K562 (cell line): ENCODE measurements around the gene HOXC12. TPM values are rescaled to one million over a fixed set of nuclear protein-coding genes. Genes with fewer than 3 reads are reported as not detected.

Experiments
- ARID1B ChIP-seq: fragments of 450-650 bp; IDR thresholded peaks from 2 replicates; pipeline ENCODE4 v1.6.1; 2016; ENCODE audit warnings: antibody characterized with exemption, mild to moderate bottlenecking, inconsistent platforms
- CHAMP1 ChIP-seq: fragments of 450-650 bp; IDR thresholded peaks from 2 replicates; pipeline ENCODE4 v1.6.1; 2016; ENCODE audit warnings: mild to moderate bottlenecking
- FUS ChIP-seq: fragments of 200-400 bp; formaldehyde crosslinking; optimal IDR thresholded peaks from 2 replicates; pipeline ENCODE3; 2017; ENCODE audit warnings: low read depth, low read length
- HDAC2 ChIP-seq: fragments of 450-650 bp; IDR thresholded peaks from 2 replicates; pipeline ENCODE4 v1.6.1; 2016; ENCODE audit warnings: mild to moderate bottlenecking
- HNRNPH1 ChIP-seq: fragments of 200-400 bp; formaldehyde crosslinking; optimal IDR thresholded peaks from 2 replicates; pipeline ENCODE3; 2017; ENCODE audit warnings: low read depth, mild to moderate bottlenecking, low read length, moderate library complexity
- KAT2B ChIP-seq: IDR thresholded peaks from one replicate; pipeline ENCODE4 v1.6.1; 2012; ENCODE audit warnings: low read depth, mild to moderate bottlenecking, control low read depth, inconsistent platforms, low read length, moderate library complexity
- MGA ChIP-seq: fragments of 450-650 bp; IDR thresholded peaks from 2 replicates; pipeline ENCODE4 v1.6.1; 2016; ENCODE audit warnings: mild to moderate bottlenecking, moderate library complexity
- NCOA6 ChIP-seq: fragments of 450-650 bp; IDR thresholded peaks from 2 replicates; pipeline ENCODE4 v1.6.1; 2017; ENCODE audit warnings: mild to moderate bottlenecking
- TSC22D4 ChIP-seq: fragments of 450-650 bp; IDR thresholded peaks from 2 replicates; pipeline ENCODE4 v1.6.1; 2016; ENCODE audit warnings: missing genetic modification characterization, missing biosample characterization, control low read depth
- XRCC3 ChIP-seq: fragments of 450-650 bp; IDR thresholded peaks from 2 replicates; pipeline ENCODE4 v1.6.1; 2017; ENCODE audit warnings: mild to moderate bottlenecking, moderate library complexity
- ZFP36 ChIP-seq: fragments of 150-350 bp; IDR thresholded peaks from 2 replicates; pipeline ENCODE4 v1.6.1; 2018; ENCODE audit warnings: low read length, low read depth; ENCODE audit not compliant: partially characterized antibody
- ZFPM2 ChIP-seq: fragments of 250-450 bp; sonication (Bioruptor Pico); IDR thresholded peaks from 2 replicates; pipeline ENCODE4 v1.5.1; 2022; ENCODE audit warnings: mild to moderate bottlenecking
- ZNF224 ChIP-seq: sonication (generic); formaldehyde crosslinking; IDR thresholded peaks from 2 replicates; pipeline ENCODE4 v1.8.0; 2022; ENCODE audit warnings: mild to moderate bottlenecking, missing genetic modification reagents
- ZNF431 ChIP-seq: sonication (generic); formaldehyde crosslinking; IDR thresholded peaks from 2 replicates; pipeline ENCODE4 v1.8.0; 2022; ENCODE audit warnings: mild to moderate bottlenecking, missing genetic modification reagents
- polyA plus RNA-seq, 8 experiments: library from polyadenylated mRNA; depleted of rRNA in 4 of 8; stranded (reverse) in 5 of 8; unstranded in 3 of 8; fragments of >200 nt; fragmentation: Nextera tagmentation in 2 of 8; fragmentation: Illumina TruSeq in 1 of 8; extraction: Ambion mirVana in 2 of 8; extraction: Trizol in 1 of 8; gene quantifications; 2 replicates each; pipeline versions ENCODE4 v1.2.1 to v1.2.3, GENCODE V29; 2011 to 2014; ENCODE audit warnings: inconsistent platforms in 1 of 8, missing spikeins in 1 of 8
- total RNA-seq, 7 experiments: library from RNA; depleted of rRNA in 6 of 7; stranded (reverse); fragments of >200 nt in 6 of 7; fragmentation: Illumina TruSeq in 2 of 7; extraction: Trizol in 2 of 7; gene quantifications; 2 replicates each; pipeline versions ENCODE4 v1.2.1 to v1.2.3, GENCODE V29; 2011 to 2021; ENCODE audit warnings: low replicate concordance in 1 of 7

The HOXC12 gene
- total and polyA plus RNA-seq, 9 of the 15 experiments (the other 6 are each of a cell fraction or from before 2014, with no cell fraction given): 0.04 to 0.36 (median 0.11) TPM; not detected in 1

GRCh38 chr12:53984901-53985691, 30.4 kb downstream of the HOXC12 start, which contains the start of gene HOXC10 (continued):
- TF ChIP-seq MGA (peak; percentile 65), FUS (no peak), HDAC2 (no peak), ZFPM2 (no peak), ZNF224 (CRISPR knock-in tag) (no peak), XRCC3 (no peak), ZFP36 (no peak), ZNF431 (CRISPR knock-in tag) (no peak), TSC22D4 (no peak), HNRNPH1 (no peak), ARID1B (no peak), CHAMP1 (peak; percentile 47; the same call in 1 of the 2 replicates), NCOA6 (no peak), KAT2B (no peak)
